Muscle of back (tissue), 11 donors: ENCODE data around the gene SLC2A6. TPM values are rescaled to one million over a fixed set of nuclear protein-coding genes. Genes with fewer than 3 reads are reported as not detected.

Source experiments
- DNase-seq, 3 donors: peaks; one replicate each; pipeline versions ENCODE4 v3.0.0 to v3.0.0-alpha.2; 2013
- polyA plus RNA-seq, 10 donors: library from polyadenylated mRNA; unstranded; fragments of 120-200 nt; gene quantifications; one replicate each; pipeline ENCODE4 v1.2.1, GENCODE V29; 2013; ENCODE audit not compliant: insufficient read length in 10 of 10

Gene SLC2A6
- polyA plus RNA-seq, 10 donors, result 0.76 to 1.5 (median 1.00) TPM

DNA sequence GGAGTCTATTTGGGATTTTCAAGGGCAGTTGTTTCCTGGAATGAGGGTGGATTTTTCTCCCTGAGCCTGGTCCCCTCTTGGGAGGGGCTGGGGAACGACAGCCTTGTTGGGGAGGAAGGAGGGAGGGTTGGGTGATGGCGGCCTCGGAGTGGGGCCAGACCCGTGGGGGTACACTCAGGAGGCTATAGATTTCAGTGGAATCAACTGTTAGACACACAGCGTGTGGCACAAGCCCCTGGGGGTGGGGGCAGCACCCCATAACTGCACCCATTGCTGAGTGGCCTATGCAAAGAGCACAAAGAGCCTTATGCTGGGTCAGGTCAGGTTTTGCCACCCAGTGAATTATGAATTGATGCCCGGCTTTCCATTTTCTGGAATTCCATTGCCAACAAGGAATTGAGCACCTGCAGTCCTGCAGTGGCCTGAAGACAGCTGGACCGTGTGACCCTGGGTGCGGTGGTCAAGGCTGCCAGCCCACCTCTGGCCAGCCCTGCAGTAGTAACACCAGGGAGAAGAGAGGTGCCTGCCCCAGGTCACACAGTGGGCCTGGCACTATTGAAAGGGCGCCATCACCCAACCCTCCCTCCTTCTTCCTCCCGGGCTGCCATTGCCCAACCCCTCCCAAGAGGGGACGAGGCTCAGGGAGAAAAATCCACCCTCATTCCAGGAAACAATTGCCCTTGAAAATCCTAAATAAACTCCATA, 37.5 kb upstream of the SLC2A6 start:
- no peak for DNase-seq

DNA sequence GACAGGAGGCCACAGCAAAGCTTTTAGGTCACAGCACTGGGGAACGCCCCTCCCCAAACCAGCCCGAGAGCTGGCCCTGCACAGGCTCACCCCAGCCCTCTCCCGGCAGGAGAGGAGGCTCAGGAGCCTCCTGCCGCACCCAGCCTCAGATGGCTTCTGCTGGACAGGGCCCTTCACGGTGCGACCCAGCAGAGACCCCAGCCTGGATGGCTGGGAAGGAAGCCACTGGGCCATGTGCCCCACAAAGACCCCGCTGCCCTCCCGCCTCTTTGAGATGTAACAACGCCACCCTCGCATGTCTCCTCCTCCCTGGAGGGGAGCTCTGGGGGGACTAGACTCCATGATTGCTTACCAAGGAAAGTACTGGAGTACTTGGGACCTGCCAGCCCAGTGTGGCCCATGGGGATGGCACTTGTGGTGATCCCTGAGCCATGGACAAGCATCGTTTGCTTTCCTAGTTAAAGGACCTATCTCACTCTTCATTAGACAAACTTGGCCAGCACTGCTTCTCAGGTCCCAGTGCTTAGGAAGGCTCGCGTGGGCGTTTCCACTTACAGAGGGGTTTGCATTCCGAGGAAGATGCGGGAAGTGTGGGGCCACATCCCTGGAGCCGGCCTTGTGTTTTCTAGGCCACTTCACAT, 36.8 kb upstream of the SLC2A6 start:
- no peak for DNase-seq

DNA sequence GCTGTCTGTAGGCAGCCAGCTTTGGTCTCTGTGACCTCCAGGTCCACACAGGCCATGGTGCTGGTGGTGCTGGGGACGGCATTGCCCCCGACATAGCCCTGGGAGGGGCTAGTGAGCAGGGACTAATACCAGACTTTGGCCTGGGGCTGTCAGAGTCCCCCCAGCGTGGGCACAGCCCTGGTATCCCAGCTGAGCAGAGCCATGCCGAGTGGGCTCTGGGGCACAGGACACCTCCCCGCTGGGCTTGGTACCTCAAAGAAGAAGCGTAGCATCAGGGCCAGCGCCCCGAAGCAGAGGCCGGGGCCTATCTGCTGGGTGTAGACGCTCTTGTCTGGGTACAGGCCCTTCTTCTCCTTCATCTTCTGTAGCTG, 36.3 kb upstream of the SLC2A6 start:
- no peak for DNase-seq

DNA sequence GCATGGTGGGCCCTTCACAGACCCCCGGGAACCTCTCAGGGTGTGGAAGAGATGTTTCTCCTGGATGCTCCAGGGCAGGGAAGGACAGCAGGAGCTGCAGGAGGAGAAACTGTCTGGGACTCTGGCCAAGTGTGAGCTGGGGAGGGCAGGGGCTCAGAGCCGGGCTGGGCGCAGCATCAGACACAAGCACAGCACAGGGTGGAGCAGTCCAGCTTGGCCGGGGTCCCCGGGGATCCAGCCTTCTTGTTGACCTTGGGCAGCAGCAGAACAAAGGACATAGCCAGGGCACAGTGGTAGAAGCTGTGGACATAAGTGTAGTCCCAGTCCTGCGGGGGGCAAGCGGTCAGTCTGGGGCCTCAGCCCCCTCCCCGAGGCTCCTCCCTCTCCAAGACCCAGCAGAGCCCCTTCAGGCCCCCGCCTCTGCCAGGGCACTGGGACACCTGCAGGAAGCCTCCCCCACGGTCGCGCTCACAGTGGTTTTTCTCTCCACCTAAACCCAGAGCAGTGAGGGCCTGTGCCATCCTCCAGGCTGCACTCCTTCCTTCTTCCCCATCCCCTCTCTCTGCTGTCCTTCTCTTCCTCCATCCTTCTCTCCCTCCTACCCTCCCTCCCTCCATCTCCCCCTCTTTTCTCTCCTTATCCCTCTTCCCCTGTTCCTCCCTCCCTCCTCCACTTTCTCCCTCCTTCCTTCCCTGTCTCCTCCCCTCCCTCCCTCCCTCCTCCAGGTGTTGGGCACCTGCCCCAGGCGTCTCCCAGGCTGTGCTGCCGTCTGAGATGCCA, 35.8 kb upstream of the SLC2A6 start:
- DNase-seq, result peak in 1 of 3 donors; percentile 75

DNA sequence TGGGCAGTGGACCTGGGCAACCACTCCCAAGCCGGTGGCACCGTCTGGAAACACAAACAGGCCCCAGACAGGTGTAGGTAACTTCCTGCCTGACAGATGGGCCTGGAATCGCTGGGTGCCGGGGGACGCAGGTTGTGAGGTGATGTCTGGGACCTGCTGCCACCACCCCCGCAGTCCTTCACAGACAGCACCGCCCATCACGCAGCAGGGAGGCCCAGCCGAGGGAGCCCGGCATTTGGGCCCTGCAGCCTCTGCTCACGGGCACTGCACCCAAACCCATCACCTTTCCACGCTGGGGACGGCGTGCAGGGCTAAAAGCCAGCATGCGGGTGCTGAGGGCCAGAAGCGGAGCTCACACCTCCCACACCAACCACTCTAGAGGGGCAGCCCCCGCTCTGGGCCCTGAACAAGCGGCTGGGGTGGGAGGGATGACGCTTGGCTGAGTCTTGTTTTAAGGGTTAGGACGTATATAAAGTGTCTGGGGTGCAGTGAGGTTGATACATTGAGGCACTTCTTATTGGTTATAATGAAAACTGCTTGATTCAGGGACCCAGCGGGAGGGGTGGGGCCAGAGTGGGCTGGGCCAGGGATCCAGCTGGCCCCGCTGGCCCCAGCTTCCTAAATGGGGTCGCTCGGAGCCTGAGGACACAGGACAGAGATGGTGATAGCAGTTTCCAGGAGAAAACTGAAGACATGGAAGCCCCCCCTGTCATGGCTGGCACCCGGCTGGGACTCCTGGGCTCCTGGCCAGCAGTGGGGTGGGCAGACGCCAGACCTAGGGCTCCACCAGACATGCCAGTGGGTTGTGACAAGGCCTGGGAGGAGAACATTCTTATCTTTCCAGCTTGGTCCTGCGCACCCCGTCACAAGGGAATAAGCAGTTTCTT, 34.6 kb upstream of the SLC2A6 start:
- no peak for DNase-seq

DNA sequence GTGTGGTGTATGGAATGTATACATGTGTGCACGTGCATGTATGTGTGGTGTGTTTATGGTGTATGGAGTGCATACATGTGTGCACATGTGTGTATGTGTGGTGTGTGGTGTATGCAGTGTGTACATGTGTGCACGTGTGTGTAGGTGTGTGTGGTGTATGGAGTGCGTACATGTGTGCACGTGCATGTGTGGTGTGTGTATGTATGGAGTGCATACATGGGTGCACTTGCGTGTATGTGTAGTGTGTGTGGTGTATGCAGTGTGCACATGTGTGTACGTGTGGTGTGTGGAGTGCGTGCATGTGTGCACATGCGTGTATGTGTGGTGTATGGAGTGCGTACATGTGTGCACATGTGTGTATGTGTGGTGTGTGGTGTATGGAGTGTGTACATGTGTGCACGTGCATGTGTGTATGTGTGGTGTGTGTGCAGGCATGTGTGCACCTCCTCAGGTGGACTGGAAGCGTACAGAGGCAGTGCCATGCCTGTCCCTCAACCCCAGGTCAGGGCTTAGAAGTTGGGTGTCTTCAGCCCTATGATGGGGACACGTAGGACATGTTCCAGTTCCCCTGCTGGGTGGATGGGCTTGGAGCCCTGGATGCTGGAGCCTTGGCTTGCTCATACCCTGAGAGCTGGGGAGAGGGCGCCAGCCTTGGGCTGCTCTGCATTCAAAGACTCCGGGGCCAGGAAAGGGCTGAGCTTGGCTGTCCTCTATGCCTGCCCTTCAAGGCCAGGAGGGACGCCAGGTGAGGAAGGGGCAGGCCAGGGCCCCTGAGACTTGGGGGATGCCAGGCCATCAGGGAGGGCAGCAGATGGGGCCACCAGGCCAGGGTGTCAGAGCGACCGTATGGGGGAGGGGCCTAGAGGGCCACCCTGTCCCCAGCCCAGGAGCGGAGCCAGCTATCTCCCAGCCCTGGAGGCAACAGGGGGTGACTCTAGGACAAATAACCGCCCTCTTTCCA, 33.6 kb upstream of the SLC2A6 start:
- DNase-seq, result no peak

DNA sequence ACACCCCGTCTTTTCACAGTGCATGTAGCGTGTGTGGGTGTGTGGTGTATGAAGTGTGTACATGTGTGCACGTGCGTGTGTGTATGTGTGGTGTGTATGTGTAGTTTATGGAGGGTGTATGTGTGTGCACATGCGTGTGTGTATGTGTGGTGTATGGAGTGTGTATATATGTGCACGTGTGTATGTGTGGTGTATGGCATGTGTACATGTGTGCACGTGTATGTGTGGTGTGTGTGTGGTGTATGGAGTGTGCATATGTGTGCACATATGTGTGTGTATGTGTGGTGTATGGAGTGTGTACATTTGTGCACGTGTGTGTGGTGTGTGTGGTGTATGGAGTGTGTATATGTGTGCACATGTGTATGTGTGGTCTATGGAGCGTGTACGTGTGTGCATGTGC, 32.7 kb upstream of the SLC2A6 start:
- DNase-seq, result no peak

DNA sequence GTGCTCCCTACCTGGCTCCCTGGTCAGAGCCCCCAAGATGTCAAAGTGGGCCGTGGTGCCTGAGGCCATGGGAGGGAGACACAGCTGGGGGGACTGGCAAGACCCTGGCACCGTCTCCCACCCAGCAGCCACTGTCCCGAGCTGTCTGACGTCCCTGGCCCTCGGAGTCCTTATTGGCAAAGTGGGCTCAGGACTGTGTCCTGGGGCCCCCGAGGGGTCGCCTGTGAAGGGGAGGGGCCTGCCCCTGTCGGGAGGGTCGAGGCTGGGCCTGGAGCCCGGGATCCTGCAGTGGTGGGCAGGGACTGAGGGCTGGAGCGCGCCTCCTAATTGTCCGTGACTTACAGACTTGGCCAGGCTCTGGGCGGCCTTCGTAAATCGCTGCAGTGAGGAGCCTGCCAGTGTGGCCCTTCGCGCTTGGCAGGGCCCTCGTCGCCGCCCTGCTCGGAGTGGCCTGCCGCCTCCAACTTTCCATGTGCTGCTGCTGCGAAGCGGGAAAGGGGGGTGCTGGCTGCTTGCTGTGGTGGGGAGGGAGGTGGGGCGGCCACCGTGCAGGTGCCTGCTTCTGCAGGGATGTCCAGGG, 32.1 kb upstream of the SLC2A6 start:
- DNase-seq, result no peak

DNA sequence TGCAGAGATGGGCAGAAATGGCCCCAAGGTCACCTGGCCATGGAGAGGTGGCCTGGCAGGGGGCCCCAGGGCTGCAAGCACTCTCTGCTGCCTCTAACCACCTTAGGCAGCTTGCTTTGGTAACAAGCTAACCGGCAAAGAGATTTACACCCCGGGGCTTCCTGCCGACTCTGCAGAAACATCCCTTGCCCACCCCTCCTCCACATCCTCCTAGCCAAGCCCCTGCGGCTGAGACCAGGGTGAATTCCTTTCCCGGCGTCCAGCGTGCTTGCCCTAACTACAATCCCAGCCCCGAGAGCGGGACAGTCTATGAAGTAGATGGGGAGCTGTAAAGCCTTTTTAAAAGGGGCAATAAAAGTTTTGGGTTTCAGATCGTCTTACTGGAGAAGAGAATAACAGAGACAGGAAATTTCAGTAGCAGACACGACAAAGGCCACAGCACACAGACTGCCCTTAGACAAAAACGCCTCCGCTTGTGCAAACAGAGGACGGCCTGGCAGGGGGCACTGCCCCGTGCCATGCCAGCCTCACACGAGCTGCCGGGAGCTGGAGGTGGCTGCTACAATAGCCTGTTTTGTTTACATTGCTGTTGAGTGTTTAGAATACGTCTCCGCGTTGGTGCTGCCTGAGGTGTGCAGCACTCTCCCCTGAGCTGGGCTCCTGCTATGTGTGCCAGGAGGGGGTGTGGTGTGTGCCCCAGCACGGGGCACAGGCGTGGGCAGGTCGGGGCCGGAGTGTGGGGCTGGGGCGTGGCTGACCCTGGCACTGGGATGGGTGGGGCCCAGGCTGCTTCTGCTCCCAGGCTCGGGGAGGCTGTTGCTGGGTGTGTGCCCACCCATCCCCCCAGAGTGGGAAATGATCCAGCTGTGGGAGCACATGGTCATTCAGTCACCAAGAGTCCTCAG, 30.5 kb upstream of the SLC2A6 start:
- peak in 1 of 3 donors; percentile 54 for DNase-seq

DNA sequence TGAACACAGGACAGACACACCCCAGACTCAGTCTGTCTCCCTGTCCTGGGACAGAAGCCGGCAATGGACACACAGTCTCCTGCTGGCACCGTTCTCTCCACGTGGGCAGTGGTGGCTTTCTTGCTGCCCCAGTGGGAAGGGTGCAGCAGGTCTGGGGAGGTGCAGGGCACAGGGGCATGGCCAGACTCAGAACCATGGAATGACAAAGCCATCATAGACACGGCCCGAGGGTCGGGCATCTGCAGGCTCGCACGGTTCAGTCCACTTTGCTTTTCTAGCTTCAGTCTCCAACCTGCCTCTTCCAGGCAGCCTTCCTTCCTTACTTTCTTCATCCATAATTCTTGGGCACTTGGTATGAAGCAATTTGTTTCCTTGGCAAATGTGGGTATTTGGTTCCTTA, 29.1 kb upstream of the SLC2A6 start:
- no peak for DNase-seq

DNA sequence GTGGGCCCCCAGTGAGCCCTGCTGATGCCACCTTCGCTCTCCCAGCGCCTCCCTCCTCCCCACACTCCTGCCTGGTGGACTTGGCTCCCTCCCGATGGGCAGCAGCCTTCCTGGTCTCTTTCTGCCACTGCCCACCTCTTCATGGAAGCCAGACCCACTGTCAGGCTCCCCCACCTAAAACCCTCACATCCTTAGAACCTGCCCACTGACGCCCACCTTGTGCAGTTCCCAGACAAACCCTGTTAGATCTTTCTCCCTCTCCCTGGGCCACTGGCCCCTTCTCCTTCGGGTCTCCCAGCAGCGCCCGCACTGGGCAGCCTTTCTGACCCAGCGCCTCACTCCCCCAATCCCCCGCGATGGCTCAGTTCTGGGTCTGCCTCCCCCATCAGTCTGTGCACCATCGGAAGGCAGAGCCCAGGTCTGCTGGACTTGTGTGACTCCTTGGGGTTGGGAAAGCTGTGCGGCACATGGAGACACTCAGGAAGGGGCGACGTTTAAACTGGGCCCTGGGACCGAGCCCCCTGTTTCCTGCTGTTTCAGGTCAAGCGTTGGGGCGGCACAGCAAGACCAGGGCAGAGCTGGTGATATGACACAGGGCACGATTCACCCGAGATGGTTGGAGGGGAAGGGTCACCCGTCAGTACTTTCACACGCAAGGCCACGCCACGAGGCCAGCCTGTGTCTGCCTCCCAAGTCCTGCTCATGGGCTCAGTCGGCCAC, 28.5 kb upstream of the SLC2A6 start:
- DNase-seq, result no peak

DNA sequence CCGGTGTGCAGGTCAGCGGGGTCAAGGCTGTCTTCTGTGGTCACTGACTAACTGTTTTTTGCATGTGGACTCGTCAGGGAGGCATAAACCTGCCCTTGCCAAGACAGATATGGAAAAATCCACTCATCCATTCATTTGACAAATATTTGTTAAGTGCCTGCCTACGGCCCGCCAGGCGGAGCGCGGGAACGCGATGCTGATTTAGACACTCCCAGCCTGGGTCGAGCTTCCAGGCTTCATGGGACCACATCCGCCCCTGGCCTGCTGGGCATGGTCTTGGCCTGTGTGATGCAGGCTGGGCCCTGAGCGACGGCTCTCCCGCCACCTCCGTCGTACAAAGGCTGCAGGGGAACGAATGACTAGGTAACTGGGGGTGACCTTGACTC, 27.7 kb upstream of the SLC2A6 start:
- peak in 1 of 3 donors; percentile 68 for DNase-seq

DNA sequence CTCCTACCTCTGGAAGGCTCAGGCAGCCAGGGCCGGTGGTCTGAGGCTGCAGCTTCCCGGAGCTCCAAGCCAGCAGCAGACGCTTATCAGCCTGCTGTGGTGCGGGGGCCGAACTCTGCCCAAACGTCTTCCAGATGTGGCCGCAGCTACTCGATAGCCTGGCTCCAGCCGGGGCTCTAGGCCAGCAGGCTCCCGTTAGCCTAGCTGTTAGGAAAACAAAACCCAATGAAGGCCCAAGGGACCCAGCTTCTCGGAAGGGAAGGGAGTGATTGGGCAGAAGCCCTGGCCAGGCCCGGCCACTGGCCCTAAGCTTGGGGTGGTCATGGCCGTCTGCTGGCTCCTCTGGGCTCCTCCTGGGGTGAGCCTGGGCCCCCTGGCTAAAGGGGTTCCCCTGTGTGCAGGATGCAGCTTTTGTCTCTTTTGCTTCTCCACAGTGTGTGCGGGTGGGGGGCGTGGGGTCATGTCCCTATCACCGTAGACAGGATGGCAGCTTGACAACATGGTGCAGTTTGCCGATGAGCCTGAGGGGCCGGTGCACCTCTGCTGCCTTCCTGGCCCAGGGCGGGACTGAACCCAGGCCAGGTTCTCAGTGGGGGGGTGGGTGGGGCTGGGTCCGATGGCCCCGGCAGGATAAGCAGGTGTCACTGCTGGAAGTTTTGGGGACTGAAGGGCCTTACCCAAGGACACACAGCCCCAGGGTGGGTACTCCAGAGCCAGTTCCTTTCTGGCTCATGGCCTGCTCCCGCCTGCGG, 27.2 kb upstream of the SLC2A6 start:
- DNase-seq, result peak in 2 of 3 donors; percentile 62 to 78

DNA sequence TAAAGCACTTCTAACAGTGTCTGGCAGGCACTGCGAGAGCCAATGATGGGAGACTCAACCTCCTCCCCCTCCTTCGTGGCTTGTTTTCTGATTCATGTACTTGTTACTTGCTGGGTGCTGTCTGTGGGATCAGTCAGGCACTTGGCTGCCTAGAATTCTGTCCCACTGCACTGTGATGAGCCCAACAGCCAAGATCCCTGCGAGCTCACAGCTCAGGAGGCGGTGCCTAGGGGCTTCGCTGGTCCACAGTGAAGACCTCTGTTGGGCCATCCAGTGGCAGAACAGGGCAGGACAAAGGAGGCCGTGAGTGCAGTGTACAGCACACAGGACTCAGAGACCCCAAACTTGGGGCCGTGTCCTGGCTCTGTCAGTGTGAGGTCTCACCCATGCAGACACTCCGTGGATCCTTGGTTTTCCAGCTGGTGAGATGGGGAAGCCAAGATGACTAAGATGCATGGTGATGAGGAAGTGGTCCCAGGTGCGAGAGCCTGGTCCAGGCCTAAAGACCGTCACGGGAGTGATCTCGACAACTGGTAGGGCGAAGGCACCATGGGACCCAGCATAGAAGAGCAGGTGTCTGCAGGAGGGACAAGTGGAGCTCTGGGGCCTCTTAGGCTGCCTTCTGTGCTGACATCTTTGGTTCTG, 26.4 kb upstream of the SLC2A6 start:
- DNase-seq, result no peak

DNA sequence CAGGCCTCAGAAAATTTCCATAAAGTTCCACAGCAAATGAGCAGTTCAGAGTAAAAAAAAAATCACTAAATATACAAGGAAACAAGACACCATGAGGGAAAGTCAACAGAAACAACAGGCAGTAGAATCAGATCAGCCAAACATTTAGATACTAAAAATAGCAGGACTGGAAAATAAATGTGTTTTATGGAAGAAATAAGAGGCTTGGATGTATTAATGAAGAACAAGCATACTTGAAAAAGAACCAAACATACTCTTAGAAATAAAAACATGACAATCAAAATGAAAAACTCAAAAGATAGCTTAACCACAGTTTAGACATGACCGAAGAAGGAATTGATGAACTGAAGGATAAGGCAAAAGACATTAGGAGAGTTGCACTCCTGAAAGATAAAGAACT, 23.2 kb upstream of the SLC2A6 start:
- no peak for DNase-seq

DNA sequence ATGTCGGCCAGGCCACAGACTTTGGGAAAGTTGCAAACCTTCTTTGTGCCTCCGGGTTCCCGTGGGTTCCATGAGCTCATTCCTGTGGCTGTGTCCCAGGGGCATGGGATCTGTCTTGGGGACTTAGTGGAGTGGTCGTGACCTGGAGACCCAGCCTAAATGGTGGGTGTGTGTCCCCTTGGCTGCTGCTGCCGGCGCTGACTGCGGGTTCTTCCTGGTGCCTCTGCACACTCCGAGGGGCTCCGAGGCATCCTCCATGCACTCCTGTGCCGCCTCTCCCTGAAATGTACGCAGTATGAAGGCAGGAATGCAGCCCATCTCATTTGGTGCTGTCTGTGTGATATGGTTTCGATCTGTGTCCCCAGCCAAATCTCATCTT, 21.0 kb upstream of the SLC2A6 start:
- no peak for DNase-seq

DNA sequence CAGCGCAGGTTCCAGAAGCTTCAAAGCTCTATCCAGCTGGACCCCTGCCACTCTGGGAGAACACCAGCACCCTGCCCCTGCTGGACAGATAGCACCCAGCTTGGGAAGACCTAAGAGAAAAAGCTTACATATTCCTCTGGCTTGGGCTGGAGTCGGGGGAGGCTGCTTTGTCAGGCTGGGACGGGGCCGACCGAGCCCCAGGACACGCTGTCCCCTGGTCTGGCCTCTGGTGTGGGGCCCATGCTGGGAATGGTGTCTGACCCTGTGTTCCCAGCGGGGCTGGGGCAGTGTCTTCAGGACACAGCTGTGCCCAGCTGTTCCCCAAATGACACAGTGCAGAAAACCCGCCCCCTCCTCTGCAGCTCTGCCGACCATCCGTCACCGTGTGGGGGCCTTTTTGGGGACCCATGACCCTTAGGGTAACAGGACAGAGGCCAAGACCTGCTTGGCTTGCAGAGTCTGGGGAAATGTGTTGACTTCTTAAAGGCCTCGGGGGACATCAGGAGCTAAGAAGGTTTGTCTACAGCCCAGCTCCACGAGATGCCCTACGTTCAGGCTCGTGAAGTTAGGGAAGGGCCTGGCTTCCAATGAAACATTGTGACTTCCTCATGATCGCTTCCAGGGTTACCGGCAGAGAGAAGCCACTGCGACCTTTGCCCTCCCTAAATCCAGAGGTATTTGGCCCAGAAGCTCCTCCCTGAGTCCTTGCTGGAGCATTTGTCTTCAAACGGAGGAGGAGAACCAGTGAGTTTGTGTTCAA, 20.4 kb upstream of the SLC2A6 start:
- DNase-seq, result no peak
